Heart right ventricle (tissue), 16 donors: ENCODE results near the gene ILKAP. TPM values are rescaled to one million over a fixed set of nuclear protein-coding genes. Genes with fewer than 3 reads are reported as not detected.

Source experiments
- ATAC-seq, 8 donors: fragments of 200-7000 bp; cut with Tn5 transposase; one replicate each; pipeline ENCODE4 v1.9.1; 2020; ENCODE audit warnings: mild to moderate bottlenecking in 8 of 8, moderate library complexity in 8 of 8, moderate number of reproducible peaks in 1 of 8
- DNase-seq, 2 donors: peaks; one replicate each; pipeline ENCODE4 v3.0.0-alpha.2; 2020
- H3K27ac ChIP-seq, 10 donors: fragments of 200-600 bp; sonication (generic) in 2 of 10; one replicate each; pipeline versions ENCODE4 v1.5.0 to v1.8.0; 2020 to 2022; ENCODE audit warnings: mild to moderate bottlenecking in 3 of 10
- H3K27me3 ChIP-seq, 7 donors: fragments of 200-600 bp; one replicate each; pipeline ENCODE4 v1.8.0; 2021 to 2022; ENCODE audit warnings: mild to moderate bottlenecking in 2 of 7
- H3K36me3 ChIP-seq, 9 donors: fragments of 200-600 bp; sonication (generic) in 1 of 9; one replicate each; pipeline versions ENCODE4 v1.5.0 to v1.8.0; 2020 to 2022; ENCODE audit warnings: mild to moderate bottlenecking in 2 of 9
- H3K4me1 ChIP-seq, 9 donors: fragments of 200-600 bp; sonication (generic) in 1 of 9; one replicate each; pipeline versions ENCODE4 v1.5.0 to v1.8.0; 2020 to 2022; ENCODE audit warnings: mild to moderate bottlenecking in 4 of 9
- H3K4me3 ChIP-seq, 10 donors: fragments of 200-600 bp; sonication (generic) in 2 of 10; one replicate each; pipeline versions ENCODE4 v1.5.0 to v1.8.0; 2020 to 2022; ENCODE audit warnings: mild to moderate bottlenecking in 7 of 10, moderate library complexity in 2 of 10
- H3K9me3 ChIP-seq, 11 donors: fragments of 200-600 bp in 10 of 11; sonication (generic) in 2 of 11; one replicate each; pipeline versions ENCODE4 v1.5.0 to v1.8.0; 2013 to 2022; ENCODE audit warnings: mild to moderate bottlenecking in 2 of 11, control low read depth in 1 of 11, moderate library complexity in 1 of 11
- CTCF ChIP-seq, 9 donors: fragments of 200-600 bp; sonication (generic) in 2 of 9; IDR thresholded peaks; one replicate each; pipeline versions ENCODE4 v1.5.0 to v1.8.0; 2021 to 2022; ENCODE audit warnings: antibody characterized with exemption in 9 of 9, mild to moderate bottlenecking in 5 of 9, moderate library complexity in 1 of 9
- WGBS, 2 donors: extraction: QIAGEN DNeasy Blood & Tissue Kit; methylation state at CpG; one replicate each; pipeline ENCODE4 v1.1.7; 2013; ENCODE audit warnings: inconsistent platforms in 1 of 2; 5-methylcytosine and 5-hydroxymethylcytosine counted together
- intact Hi-C, 10 donors: fragments of 100-400 bp; cut with DNase I; formaldehyde crosslinking; loops; one replicate each; pipeline versions ENCODE4 v1.11.1 to v1.14.2; 2022
- polyA plus RNA-seq, 2 donors: library from polyadenylated mRNA; stranded (reverse); fragments of 200-250 nt; gene quantifications; one replicate each; pipeline ENCODE4 v1.2.3, GENCODE V29; 2013
- total RNA-seq, 10 donors: library from RNA; stranded (reverse); fragmentation: NEBNext Ultra II Directional in 3 of 10; extraction: Animal tissue kit (Norgen Biotek cat#: 25700) in 3 of 10; gene quantifications; one replicate each; pipeline versions ENCODE4 v1.2.1 to v1.2.4, GENCODE V29; 2021 to 2023
- donor health status: Arrhythmogenic right ventricular cardiomyopathy.
- donor health status: ischemic (EF 13 %, LVEDD 7.1; RV severe dilation, severe dysfunction).
- donor health status: healthy with polysubstance abuse.
- donor health status: DM: no; HTN: yes; CAD: no.
- donor health status: DM: no; HTN: no; CAD: no.
- donor health status: ischemic (EF 25% LVEDD 6.9; RV normal size, moderate dysfunction).
- donor health status: ischemic (EF 25% LVEDD 5.7; RV mildly dilated, moderate dysfunction).
- donor health status: healthy.
- donor health status: DM: yes; HTN: yes; CAD: no.
- donor health status: Ischemic cardiomyopathy.
- donor health status: ischemic (EF 35%, LVEDD 5.7; RV mildly dilated, moderate dysfunction).
- donor health status: nonischemic (EF 11% LVEDD 7.7; RV severe dilation, severe dysfunction).
- donor health status: DM: yes; HTN: yes; CAD: no.
- donor health status: PGD.
- donor health status: ischemic (EF 29% LVEDD 5.4; RV normal size, mild dysfunction).
- donor health status: nonischemic (EF 23%, LVEDD 6.1; RV moderate dilation, normal function).

Gene ILKAP
- total and polyA plus RNA-seq, 12 donors: 19.6 to 83.9 (median 25.6) TPM

- DNase-seq (peak in 1 of 2 donors; percentile 12), ATAC-seq (peak in 1 of 8 donors; percentile 8)
- no peak for TF ChIP-seq CTCF (IDR thresholded peaks at IDR 0.05)
- H3K36me3 ChIP-seq: peaks cover 0 to 4% (median 0%) of the 10 kb centered on the region in 9 donors
- H3K4me1 ChIP-seq: peaks cover 0 to 35% (median 10%) of the 10 kb centered on the region in 9 donors
- 77 to 80% methylated on average over 18 of the region's 18 CpGs for WGBS, 2 donors
- no peaks in the 10 kb centered on the region for H3K9me3 ChIP-seq
- peaks cover 8 to 28% (median 27%) of the 10 kb centered on the region in 7 donors for H3K27me3 ChIP-seq
- intact Hi-C loops: no loop called here
- H3K27ac ChIP-seq: peak overlapping the region in 5 of 10 donors; percentile 3 to 60 (median 28)
- no peak overlapping the region for H3K4me3 ChIP-seq
Observed at GRCh38 chr2:238155761-238156694, 47.5 kb downstream of the ILKAP start.

- Histone ChIP-seq H3K9me3 (no peaks in the 10 kb centered on the region), H3K27ac (peak overlapping the region in 5 of 10 donors; percentile 3 to 60 (median 28)), H3K36me3 (peaks cover 0 to 4% (median 0%) of the 10 kb centered on the region in 9 donors), H3K4me3 (no peak overlapping the region), H3K4me1 (peaks cover 0 to 27% (median 10%) of the 10 kb centered on the region in 9 donors), H3K27me3 (peaks cover 8 to 23% (median 20%) of the 10 kb centered on the region in 7 donors)
- 65 to 73% methylated on average over 19 of the region's 19 CpGs for WGBS, 2 donors
- TF ChIP-seq CTCF (IDR thresholded peaks at IDR 0.05): no peak
- ATAC-seq (peak in 7 of 8 donors; percentile 29 to 62 (median 42)), DNase-seq (peak; percentile 46 to 56)
- intact Hi-C loops: no loop called here
Observed at GRCh38 chr2:238155051-238155760, 48.3 kb downstream of the ILKAP start.

GRCh38 chr2:238154570-238154969 is 48.9 kb downstream of the ILKAP start:
- WGBS, 2 donors: 92 to 95% methylated on average over 10 of the region's 10 CpGs
- H3K4me3 ChIP-seq: no peak overlapping the region
- intact Hi-C loops: no loop called here
- TF ChIP-seq CTCF (IDR thresholded peaks at IDR 0.05): no peak
- peaks cover 2 to 16% (median 14%) of the 10 kb centered on the region in 7 donors for H3K27me3 ChIP-seq
- H3K4me1 ChIP-seq: peaks cover 0 to 24% (median 9%) of the 10 kb centered on the region in 9 donors
- H3K9me3 ChIP-seq: no peaks in the 10 kb centered on the region
- H3K27ac ChIP-seq: no peak overlapping the region
- DNase-seq (peak in 1 of 2 donors; percentile 3), ATAC-seq (no peak)
- H3K36me3 ChIP-seq: peaks cover 0 to 4% (median 0%) of the 10 kb centered on the region in 9 donors
